Suprapubic skin (tissue), 3 donors: Measurements from ENCODE around the gene TBC1D1.

ENCODE experiments used
- POLR2AphosphoS5 ChIP-seq, 3 donors: sonication (generic); formaldehyde crosslinking; IDR thresholded peaks; one replicate each; pipeline ENCODE4 v1.6.1; 2017; ENCODE audit warnings: antibody characterized with exemption in 3 of 3
- TF ChIP-seq, protein P1 (sequence below), 2 donors: fragments of 200-600 bp in 1 of 2; fragments of 450-650 bp in 1 of 2; sonication (generic) in 1 of 2; IDR thresholded peaks; one replicate each; pipeline ENCODE4 v1.5.1; 2016 to 2019; ENCODE audit warnings: antibody characterized with exemption in 2 of 2, mild to moderate bottlenecking in 1 of 2, moderate library complexity in 1 of 2

DNA sequence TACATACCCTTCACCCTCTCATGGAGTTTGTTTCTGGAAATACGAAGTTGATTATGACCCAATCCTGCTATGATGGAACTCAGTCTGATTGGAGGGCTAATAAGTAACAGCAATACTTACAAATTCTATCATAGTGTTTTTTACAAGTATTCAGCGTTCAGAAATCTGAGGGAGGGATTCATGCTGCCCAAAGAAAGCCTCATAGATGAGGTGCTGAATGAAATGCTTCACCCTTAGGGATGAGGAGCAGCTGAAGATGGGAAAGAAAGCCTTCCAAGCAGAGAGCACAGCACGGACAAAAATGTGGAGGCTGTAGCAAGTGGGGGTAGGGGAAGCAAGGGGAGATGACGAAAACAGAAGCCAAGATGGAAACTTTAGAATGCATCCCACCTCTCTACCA lies 27.9 kb upstream of the TBC1D1 start:
- TF ChIP-seq, protein P1, sequence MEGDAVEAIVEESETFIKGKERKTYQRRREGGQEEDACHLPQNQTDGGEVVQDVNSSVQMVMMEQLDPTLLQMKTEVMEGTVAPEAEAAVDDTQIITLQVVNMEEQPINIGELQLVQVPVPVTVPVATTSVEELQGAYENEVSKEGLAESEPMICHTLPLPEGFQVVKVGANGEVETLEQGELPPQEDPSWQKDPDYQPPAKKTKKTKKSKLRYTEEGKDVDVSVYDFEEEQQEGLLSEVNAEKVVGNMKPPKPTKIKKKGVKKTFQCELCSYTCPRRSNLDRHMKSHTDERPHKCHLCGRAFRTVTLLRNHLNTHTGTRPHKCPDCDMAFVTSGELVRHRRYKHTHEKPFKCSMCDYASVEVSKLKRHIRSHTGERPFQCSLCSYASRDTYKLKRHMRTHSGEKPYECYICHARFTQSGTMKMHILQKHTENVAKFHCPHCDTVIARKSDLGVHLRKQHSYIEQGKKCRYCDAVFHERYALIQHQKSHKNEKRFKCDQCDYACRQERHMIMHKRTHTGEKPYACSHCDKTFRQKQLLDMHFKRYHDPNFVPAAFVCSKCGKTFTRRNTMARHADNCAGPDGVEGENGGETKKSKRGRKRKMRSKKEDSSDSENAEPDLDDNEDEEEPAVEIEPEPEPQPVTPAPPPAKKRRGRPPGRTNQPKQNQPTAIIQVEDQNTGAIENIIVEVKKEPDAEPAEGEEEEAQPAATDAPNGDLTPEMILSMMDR (IDR thresholded peaks at IDR 0.05), result no peak
- TF ChIP-seq POLR2AphosphoS5 (IDR thresholded peaks at IDR 0.05), result no peak
